Fibroblast of peridontal ligament (primary cell): ENCODE data around the gene ARHGAP15.

Experiments
- DNase-seq: peaks from one replicate; pipeline ENCODE4 v3.0.0-alpha.2; 2010; ENCODE audit errors: extremely low read depth

ARHGAP15 gene

GRCh38 chr2:143764261-143764660 lies 635.0 kb downstream of the ARHGAP15 start:
- no peak for DNase-seq

DNA sequence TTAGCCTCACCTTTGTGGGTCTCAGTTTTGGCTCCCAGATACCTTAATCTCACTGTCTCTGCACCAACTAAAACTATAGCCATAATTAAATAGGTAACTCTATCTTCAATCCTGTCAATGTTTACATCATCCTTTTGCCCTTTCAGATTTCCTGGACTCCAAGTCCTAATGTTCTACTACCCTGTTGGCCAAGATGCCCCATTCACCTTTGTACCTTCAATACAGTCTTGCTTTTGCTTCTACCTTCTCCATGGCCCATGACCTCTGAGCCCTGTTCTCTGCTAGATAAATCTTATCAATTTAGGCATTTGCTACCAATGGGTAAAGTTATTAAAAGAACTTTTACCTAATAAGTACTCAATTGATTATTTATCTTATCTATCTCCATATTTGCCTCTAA lies 635.5 kb downstream of the ARHGAP15 start:
- DNase-seq = no peak

DNA sequence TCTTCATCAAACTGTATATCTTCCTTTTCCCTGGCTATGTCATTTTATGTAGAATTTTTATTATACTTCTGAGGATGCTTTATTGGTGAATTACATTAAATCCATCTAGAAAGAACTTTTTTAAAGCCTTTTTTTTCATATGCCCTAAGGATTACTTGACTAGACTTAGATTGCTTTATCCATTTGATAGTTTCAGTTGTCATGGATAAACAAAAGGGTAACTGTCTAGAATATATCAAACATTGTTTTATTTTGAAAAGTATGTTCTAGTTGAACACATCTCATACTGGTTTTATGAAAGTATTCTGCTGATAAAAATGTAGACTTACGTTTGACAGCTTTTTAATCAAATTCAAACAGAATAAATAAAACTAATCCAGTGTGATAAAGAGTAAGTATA lies 639.8 kb downstream of the ARHGAP15 start:
- no peak for DNase-seq

DNA sequence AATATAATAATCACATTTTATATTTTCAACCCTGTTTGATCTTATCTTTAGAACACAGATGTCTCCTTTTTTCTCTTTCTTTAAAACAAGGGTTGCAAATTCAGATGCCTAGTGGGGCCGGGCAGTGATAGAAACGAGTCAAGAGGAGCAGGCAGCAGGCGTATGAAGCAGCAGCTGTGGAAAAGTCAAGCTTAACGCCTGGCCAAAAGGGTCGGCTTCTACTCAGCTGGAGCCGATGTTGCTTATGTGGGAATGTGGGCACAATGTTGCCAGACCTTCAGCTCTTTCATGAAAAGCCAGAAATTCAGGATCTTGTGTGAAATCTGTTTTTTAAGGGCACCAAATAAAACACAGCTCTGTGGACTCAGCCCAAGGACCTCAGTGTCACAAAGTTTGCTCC lies 642.7 kb downstream of the ARHGAP15 start:
- no peak for DNase-seq

GRCh38 chr2:143776526-143777297 lies 647.5 kb downstream of the ARHGAP15 start:
- DNase-seq = no peak

- DNase-seq = no peak
Measured at GRCh38 chr2:143779021-143779420, 649.8 kb downstream of the ARHGAP15 start.

DNA sequence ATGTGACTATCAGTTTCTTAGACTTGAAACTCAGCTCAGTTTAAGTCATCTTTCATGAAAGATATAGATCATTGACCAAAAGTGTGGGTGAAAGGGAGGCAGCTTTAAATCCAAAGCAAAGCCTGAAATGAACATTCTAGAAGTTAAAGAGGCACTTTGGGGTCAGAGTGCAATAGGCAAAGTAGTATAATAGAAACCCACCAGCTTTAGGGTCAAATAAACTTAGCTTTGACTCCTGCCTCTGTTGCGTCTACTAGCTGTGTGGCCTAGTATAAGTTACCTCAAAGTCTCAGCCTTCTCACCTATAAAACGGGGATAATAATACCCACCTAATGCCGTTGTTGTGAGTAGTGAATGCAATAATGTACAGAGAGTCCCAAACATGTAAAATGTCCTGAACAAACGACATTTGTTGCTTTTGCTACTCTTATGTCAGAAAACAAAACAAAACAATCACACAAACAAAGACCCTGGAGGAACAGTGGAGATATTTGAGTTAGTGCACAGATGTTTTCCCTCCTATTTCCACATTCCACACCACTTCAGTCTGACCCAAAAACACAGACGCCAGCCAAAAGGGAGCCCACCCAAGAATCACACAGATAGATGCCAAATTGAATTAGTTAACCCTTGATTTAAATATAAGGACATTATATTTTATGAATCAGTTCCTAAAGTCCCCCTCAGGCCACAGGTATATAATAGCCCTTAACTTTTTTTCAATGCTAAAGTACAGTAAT lies 657.0 kb downstream of the ARHGAP15 start:
- no peak for DNase-seq

DNA sequence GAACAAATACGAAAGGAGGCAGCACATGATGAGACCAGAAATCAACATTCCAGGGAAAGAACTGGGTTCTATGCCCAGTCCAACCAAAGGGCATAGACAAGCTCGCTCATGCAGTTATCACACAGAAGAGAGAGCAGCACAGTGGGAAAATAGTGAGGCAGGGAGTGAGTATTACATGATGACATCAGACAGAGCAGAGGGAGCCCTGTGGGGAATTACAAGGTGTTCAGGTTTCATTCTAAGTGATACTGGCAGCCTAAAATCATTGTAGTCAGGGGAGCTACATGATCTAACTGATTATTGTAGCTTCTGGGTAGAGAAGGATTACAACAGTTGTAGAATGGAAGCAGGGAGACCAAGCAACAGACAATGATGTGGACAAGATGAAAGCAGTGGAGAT lies 658.5 kb downstream of the ARHGAP15 start:
- DNase-seq = no peak

- no peak for DNase-seq
Measured at GRCh38 chr2:143792602-143793001, 663.4 kb downstream of the ARHGAP15 start.

DNA sequence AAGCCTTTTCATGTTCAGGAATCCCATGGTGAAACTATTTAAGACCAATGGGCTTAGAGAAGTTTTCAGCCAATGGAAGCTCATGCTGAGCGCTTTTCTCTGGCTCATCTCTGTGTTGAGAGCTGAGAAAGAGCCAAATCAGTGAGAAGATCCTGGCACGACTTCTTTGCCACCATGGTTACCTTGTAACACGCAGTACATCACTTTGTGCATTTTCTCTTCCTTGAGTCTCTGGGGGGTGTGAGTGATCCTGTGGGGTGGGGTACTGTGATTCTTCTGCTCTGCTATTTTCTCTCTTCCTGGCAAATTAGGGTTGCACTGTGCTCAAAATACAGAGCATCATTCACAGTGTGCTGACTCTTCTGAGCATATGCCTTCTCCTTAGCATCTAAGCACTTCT lies 664.2 kb downstream of the ARHGAP15 start:
- DNase-seq = no peak

DNA sequence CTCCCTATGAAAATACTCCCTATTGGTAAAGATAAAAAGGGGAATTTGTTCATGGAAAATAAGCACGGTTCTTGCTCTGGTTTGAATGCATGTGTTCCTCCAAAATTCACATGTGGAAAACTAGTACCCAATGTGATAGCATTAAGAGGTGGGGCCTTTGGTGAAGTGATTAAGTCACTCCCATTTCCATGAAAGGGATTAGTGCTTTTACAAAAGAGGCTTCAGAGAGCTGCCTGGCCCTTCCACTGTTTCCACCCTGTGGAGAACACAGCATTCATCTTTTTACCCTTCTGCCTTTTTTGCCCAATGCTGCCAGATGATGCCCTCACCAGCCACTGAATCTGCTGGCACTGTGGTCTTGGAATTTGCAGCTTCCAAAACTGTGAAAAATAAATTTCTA lies 666.8 kb downstream of the ARHGAP15 start:
- DNase-seq = no peak

- no peak for DNase-seq
Measured at GRCh38 chr2:143801561-143801960, 672.3 kb downstream of the ARHGAP15 start.

- DNase-seq = peak; percentile 39
Measured at GRCh38 chr2:143802242-143802641, 673.0 kb downstream of the ARHGAP15 start.

GRCh38 chr2:143802871-143803650 lies 673.8 kb downstream of the ARHGAP15 start:
- peak; percentile 29 for DNase-seq

GRCh38 chr2:143803936-143804335 lies 674.7 kb downstream of the ARHGAP15 start:
- no peak for DNase-seq

- DNase-seq = no peak
Measured at GRCh38 chr2:143805666-143806065, 676.4 kb downstream of the ARHGAP15 start.

GRCh38 chr2:143807192-143807591 lies 678.0 kb downstream of the ARHGAP15 start:
- peak; percentile 49 for DNase-seq

- no peak for DNase-seq
Measured at GRCh38 chr2:143807671-143808070, 678.5 kb downstream of the ARHGAP15 start.

GRCh38 chr2:143808166-143808565 lies 678.9 kb downstream of the ARHGAP15 start:
- peak; percentile 21 for DNase-seq

DNA sequence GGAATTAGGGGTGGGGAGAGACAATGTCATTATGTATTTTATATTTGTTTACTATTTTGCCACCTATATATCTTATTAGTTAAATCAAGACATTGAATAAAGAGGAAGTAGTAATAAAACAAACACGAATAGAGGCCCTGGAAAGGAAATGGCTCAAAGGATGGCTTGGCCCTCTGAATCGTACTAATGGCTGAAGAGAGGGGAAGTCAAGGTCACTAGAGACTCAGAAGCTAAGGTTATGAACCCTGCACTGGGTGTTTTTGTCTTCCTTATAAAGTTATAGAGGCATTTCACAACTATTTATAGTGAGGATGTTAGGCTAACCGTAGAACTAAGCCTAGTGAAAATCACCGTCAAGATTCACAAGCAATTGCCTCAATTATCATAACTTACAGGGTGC lies 685.9 kb downstream of the ARHGAP15 start:
- DNase-seq = no peak

DNA sequence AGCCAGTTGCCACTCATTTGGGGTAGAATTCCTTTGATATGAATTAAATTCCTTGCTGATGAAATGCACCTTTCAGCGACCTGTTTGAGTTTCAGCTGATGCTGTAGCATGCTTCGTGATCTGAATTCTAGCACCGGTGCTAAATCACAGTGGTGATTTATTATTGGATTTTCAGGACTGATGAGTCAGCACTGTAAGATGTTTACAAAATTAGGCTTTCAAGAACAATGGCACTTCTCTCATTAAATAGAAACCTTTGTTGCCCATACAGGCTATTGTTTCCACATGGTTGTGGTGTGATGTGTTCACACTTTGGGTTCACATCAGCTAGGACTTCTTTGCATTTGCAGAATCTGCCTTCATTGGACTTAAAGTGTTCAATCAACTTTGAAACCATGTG lies 687.7 kb downstream of the ARHGAP15 start:
- no peak for DNase-seq
